Thyroid gland (tissue), 4 donors: ENCODE results near the gene MRPL17.

Experiments
- POLR2A ChIP-seq, 2 donors: fragments of 450-650 bp; IDR thresholded peaks; one replicate each; pipeline ENCODE4 v1.6.1; 2017; ENCODE audit warnings: antibody characterized with exemption in 2 of 2, mild to moderate bottlenecking in 2 of 2, moderate library complexity in 1 of 2
- TF ChIP-seq, protein P1 (sequence below), 6 experiments: fragments of 200-600 bp in 3 of 6; fragments of 450-650 bp in 3 of 6; sonication (generic) in 3 of 6; IDR thresholded peaks; one replicate each; pipeline ENCODE4 v1.5.1; 2016 to 2019; ENCODE audit warnings: antibody characterized with exemption in 6 of 6, mild to moderate bottlenecking in 2 of 6, inconsistent platforms in 1 of 6, moderate library complexity in 1 of 6

DNA sequence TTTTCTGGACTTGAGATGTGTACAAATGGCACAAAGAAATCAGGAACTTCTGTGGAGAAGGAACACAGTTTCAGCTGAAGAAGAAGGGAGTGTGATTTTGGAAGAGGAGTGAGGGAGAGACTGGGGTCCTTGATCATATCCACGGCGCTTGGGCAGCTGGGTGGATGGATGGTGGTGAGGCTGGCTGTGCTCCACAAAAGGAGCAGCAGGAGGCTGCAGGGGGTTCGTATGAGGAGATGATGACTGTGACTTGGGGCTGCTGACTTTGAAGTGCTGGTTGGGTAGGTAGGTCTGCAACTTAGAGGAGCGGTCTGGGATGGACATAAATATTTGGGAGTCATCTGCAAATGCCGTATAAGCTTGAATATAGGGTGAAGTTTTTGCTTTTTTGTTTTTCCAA lies 26.2 kb downstream of the MRPL17 start:
- TF ChIP-seq, protein P1, sequence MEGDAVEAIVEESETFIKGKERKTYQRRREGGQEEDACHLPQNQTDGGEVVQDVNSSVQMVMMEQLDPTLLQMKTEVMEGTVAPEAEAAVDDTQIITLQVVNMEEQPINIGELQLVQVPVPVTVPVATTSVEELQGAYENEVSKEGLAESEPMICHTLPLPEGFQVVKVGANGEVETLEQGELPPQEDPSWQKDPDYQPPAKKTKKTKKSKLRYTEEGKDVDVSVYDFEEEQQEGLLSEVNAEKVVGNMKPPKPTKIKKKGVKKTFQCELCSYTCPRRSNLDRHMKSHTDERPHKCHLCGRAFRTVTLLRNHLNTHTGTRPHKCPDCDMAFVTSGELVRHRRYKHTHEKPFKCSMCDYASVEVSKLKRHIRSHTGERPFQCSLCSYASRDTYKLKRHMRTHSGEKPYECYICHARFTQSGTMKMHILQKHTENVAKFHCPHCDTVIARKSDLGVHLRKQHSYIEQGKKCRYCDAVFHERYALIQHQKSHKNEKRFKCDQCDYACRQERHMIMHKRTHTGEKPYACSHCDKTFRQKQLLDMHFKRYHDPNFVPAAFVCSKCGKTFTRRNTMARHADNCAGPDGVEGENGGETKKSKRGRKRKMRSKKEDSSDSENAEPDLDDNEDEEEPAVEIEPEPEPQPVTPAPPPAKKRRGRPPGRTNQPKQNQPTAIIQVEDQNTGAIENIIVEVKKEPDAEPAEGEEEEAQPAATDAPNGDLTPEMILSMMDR (IDR thresholded peaks at IDR 0.05) = no peak
- TF ChIP-seq POLR2A (IDR thresholded peaks at IDR 0.05) = no peak
